ENCODE measurements around the gene TP53I13. TPM values are rescaled to one million over a fixed set of nuclear protein-coding genes. Genes with fewer than 3 reads are reported as not detected.

The TP53I13 gene
- total RNA-seq, 1 experiment from 2014 or later = 28.1 TPM

DNA sequence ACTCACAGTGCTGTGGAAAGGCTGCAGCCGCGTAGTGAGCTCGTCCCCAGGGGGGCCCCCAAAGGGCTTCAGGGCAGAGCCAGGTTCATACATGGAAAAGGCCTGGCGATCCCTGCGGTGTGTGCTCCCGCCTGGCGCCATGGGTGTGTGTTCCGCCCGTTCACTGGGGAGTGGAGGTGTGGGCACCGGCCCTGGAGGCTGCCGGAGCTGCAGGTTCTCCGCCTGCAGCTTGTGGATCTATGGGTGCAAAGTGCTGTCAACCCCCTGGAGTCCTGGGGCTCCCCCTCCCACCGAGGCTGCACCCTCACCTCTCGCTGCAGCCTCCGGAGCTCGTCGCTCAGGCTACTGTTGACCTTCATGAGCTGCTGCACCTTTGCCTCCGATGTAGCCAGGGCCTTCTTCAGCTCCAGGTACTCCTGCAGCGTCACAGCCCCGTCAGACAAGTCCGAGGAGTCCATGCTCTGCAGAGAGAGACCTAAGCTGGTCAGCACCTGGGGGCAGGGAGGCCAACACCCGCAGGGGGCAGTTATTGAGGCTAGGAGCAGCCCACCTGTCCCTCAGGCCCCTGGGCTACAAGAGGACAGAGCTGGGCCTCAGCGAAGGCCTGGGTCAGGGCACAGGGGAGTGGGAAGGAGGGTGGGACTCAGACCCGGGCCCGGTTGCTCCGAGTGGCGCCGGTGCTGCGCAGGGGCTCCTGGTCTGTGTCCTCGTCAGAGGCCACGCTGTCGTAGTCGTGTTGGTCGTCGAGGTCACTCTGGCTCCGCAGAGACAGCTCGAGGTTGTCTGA lies 7.9 kb downstream of the TP53I13 start:
- no peak overlapping the region for H2AFZ ChIP-seq (ENCODE audit: low read length)
- no peaks in the 10 kb centered on the region for H3K9me3 ChIP-seq (ENCODE audit: control insufficient read depth, low read depth, low read length)
- Mint-ChIP-seq H3K27ac (no peak overlapping the region), H3K9me3 (no peaks in the 10 kb centered on the region), H3K4me1 (peaks cover 2 to 13% of the 10 kb centered on the region in 2 experiments), H3K36me3 (ENCODE audit: insufficient read depth in 1 of 3, low read depth in 3 of 3) (peaks cover 19 to 63% (median 47%) of the 10 kb centered on the region in 3 experiments), H3K27me3 (ENCODE audit: low read depth) (peaks cover 3% of the 10 kb centered on the region; the same call in 1 of the 2 replicates), H3K4me3 (no peak overlapping the region; a peak in 1 of 5 replicates)
- no peak overlapping the region for H2AK5ac ChIP-seq (ENCODE audit: insufficient read length, low read length)
- H2BK5ac ChIP-seq (ENCODE audit: insufficient read length, low read length) = no peak overlapping the region
- no peak overlapping the region for H3K14ac ChIP-seq (ENCODE audit: insufficient read depth, low read length)
- H3K79me1 ChIP-seq (ENCODE audit: insufficient read depth, low read depth, low read length, poor library complexity, severe bottlenecking) = no peaks in the 10 kb centered on the region
- TF ChIP-seq, protein P1, sequence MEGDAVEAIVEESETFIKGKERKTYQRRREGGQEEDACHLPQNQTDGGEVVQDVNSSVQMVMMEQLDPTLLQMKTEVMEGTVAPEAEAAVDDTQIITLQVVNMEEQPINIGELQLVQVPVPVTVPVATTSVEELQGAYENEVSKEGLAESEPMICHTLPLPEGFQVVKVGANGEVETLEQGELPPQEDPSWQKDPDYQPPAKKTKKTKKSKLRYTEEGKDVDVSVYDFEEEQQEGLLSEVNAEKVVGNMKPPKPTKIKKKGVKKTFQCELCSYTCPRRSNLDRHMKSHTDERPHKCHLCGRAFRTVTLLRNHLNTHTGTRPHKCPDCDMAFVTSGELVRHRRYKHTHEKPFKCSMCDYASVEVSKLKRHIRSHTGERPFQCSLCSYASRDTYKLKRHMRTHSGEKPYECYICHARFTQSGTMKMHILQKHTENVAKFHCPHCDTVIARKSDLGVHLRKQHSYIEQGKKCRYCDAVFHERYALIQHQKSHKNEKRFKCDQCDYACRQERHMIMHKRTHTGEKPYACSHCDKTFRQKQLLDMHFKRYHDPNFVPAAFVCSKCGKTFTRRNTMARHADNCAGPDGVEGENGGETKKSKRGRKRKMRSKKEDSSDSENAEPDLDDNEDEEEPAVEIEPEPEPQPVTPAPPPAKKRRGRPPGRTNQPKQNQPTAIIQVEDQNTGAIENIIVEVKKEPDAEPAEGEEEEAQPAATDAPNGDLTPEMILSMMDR (conservative IDR thresholded peaks at IDR 0.05) = no peak
- H3K27ac ChIP-seq (ENCODE audit: insufficient read length, low read depth, low read length) = no peak overlapping the region
- no peak overlapping the region for H3K56ac ChIP-seq (ENCODE audit: insufficient read length, low read depth, low read length)
- no peak overlapping the region for H4K91ac ChIP-seq (ENCODE audit: insufficient read length, low read depth, low read length)
- no CpG with 5 or more reads among the region's 37 CpGs for WGBS (ENCODE audit: extremely low coverage, insufficient read length, low lambda C conversion rate)
- H2BK12ac ChIP-seq (ENCODE audit: insufficient read length, low read depth, low read length) = no peak overlapping the region
- H2BK15ac ChIP-seq (ENCODE audit: low read depth, low read length) = no peak overlapping the region
- no peak overlapping the region for H3K23ac ChIP-seq (ENCODE audit: insufficient read length, low read depth, low read length)
- no peak overlapping the region for H2BK20ac ChIP-seq (ENCODE audit: low read depth, low read length, poor library complexity, severe bottlenecking)
- peaks cover 2% of the 10 kb centered on the region for H3K23me2 ChIP-seq (ENCODE audit: insufficient read length, low read depth, low read length, poor library complexity, severe bottlenecking)
- no peak overlapping the region for H3K9ac ChIP-seq (ENCODE audit: extremely low read depth, insufficient read length, low read length)
- DNase-seq = no peak
- H3K4ac ChIP-seq (ENCODE audit: low read depth, low read length) = no peak overlapping the region
- no peaks in the 10 kb centered on the region for H3K4me1 ChIP-seq (ENCODE audit: insufficient read depth, low read length)
- H4K8ac ChIP-seq (replicated peaks; ENCODE audit: insufficient read length, low read depth, low read length) = no peak overlapping the region
- no peak overlapping the region for H3K18ac ChIP-seq (ENCODE audit: insufficient read length, low read depth, low read length)
- no peak overlapping the region for H4K5ac ChIP-seq (ENCODE audit: insufficient read length, low read depth, low read length)
- H4K20me1 ChIP-seq (ENCODE audit: control insufficient read depth, insufficient read depth, insufficient read length) = peaks cover 2% of the 10 kb centered on the region
- H3T11ph ChIP-seq (ENCODE audit: low read length) = no peak overlapping the region
- H3K4me2 ChIP-seq (ENCODE audit: insufficient read depth, insufficient read length, low read length) = no peak overlapping the region
- H3K27me3 ChIP-seq (ENCODE audit: insufficient read depth, low read length) = no peaks in the 10 kb centered on the region
- H3K79me2 ChIP-seq (ENCODE audit: insufficient read depth, low read length) = no peaks in the 10 kb centered on the region
- no peak overlapping the region for H2BK120ac ChIP-seq (ENCODE audit: low read depth, low read length, poor library complexity, severe bottlenecking)

All from H9 (cell line).